NCI-H128 (cell line): ENCODE data around the gene CCDC178.

Experiments
- DNase-seq: peaks from one replicate; lab custom pipeline; 2025; ENCODE audit not compliant: unreplicated experiment; lab: John Stamatoyannopoulos, UW

Gene CCDC178

DNA sequence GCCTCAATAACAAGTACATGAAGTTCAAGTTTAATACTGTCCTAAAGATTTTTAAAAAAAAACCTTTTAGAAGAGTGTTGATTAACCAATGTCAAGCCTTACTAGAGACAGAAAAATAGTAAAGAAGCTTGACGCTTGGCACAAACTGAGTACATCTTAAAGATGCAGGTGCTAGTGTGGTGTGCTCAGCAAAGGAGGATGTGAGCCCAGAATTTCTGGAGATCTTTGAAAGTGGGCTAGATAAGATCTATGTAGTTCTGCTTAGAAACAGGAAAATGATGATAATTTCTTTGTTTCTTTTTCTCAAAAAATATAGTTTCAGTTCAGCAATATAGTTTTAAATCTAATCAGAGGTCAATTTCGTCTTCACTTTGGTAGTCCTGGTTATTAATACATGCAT is 549.4 kb downstream of the CCDC178 start:
- no peak for DNase-seq

DNA sequence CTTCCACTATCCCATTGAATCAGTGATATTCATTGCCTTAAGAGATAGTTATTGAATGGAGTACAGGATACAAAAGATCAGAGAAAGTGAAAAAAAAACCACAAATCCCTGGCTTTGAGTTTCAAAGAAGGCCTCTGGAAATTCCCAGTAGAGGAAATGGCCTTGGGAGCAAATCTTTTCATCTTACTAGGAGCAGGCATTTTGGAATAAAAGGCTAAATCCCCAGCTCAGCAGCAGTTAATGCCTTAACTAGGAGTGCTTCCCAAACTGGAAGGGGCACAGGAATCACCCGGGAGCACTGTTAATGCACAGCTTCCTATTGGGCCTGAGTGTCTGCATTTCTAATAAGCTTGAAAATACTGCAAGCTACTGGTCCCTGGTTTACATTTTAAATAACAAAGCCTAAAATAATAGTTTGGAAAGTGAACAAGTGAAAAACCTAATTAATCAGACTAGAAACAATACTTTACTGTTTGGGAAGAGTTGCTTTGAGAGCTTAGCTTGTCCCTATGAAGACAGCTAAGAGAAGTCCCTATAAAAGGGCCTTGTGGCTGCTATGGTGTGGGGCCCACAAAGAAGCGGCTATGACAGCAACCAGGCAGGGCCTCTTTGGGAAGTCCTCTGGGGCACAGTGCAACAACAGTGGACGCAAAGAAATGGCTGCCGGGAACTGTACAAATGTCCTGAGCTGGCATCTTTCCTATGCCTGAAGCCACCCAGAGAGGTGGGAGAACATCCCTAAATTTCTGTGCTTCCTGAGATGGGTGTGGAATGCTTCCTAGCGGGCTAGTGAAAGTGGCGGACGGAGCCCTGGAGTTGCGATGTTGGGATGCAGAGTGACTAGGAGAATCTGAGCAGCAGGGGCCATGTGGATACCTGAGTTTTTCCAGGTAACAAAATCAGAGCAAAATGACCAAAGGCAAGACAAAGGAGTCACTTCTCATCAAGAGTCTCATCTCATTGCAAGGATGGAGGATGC is 550.6 kb downstream of the CCDC178 start:
- no peak for DNase-seq

GRCh38 chr18:32888306-32888705 is 552.2 kb downstream of the CCDC178 start:
- DNase-seq, result no peak
